IPS-18c (cell line): ENCODE data around the gene OLIG2.

Source experiments
- H3K4me3 ChIP-seq: 2 replicates; pipeline ENCODE4 v1.7.0; 2013; ENCODE audit warnings: low read depth, mild to moderate bottlenecking, low read length, moderate library complexity; ENCODE audit not compliant: insufficient read depth
- H3K9me3 ChIP-seq: one replicate; pipeline ENCODE4 v1.6.1; 2013; ENCODE audit warnings: mild to moderate bottlenecking, low read length, moderate library complexity; ENCODE audit not compliant: control insufficient read depth, insufficient read depth

The OLIG2 gene

GRCh38 chr21:33070744-33070997 lies 44.9 kb downstream of the OLIG2 start:
- peak overlapping the region; percentile 48 for H3K4me3 ChIP-seq
- H3K9me3 ChIP-seq, result peaks cover 2% of the 10 kb centered on the region

- Histone ChIP-seq H3K4me3 (peak overlapping the region; percentile 46), H3K9me3 (peaks cover 2% of the 10 kb centered on the region)
Measured at GRCh38 chr21:33070998-33071769, 45.4 kb downstream of the OLIG2 start.

GRCh38 chr21:33071770-33072306 lies 46.1 kb downstream of the OLIG2 start:
- Histone ChIP-seq H3K4me3 (peak overlapping the region; percentile 17; the same call in 1 of the 2 replicates), H3K9me3 (peaks cover 2% of the 10 kb centered on the region)

GRCh38 chr21:33073636-33074035 lies 47.9 kb downstream of the OLIG2 start:
- peaks cover 2% of the 10 kb centered on the region for H3K9me3 ChIP-seq
- no peak overlapping the region for H3K4me3 ChIP-seq

- H3K9me3 ChIP-seq, result no peaks in the 10 kb centered on the region
- H3K4me3 ChIP-seq, result no peak overlapping the region
Measured at GRCh38 chr21:33075128-33075527, 49.4 kb downstream of the OLIG2 start.

- Histone ChIP-seq H3K4me3 (peak overlapping the region; percentile 21; the same call in 1 of the 2 replicates), H3K9me3 (no peaks in the 10 kb centered on the region)
Measured at GRCh38 chr21:33075596-33076195, 50.0 kb downstream of the OLIG2 start.

- Histone ChIP-seq H3K4me3 (no peak overlapping the region), H3K9me3 (no peaks in the 10 kb centered on the region)
Measured at GRCh38 chr21:33076600-33077329, 51.0 kb downstream of the OLIG2 start.
